H1 (cell line): Measurements from ENCODE around the gene MRPL20. TPM values are rescaled to one million over a fixed set of nuclear protein-coding genes. Genes with fewer than 3 reads are reported as not detected.

Source experiments
- CTCF ChIA-PET: fragments of 300-600 bp; sonication (Branson Sonifier 250); formaldehyde crosslinking; loops from one replicate; lab custom pipeline; 2021; ENCODE audit not compliant: partially characterized antibody; lab: Charles Lee
- POLR2A ChIA-PET: fragments of 300-600 bp; sonication (Branson Sonifier 250); formaldehyde crosslinking; loops from one replicate; lab custom pipeline; 2021; ENCODE audit warnings: inconsistent platforms; ENCODE audit not compliant: partially characterized antibody; lab: Charles Lee
- DNase-seq, 2 experiments: peaks; one replicate each; pipeline versions ENCODE4 v3.0.0 to v3.0.0-alpha.2; 2010 to 2022; ENCODE audit warnings: low spot score in 2 of 2, low read depth in 1 of 2, mixed read lengths in 1 of 2
- FAIRE-seq: peaks from 2 replicates; lab custom pipeline; 2011; peaks lifted over from hg19 to GRCh38; lab: Jason Lieb, UNC
- H2AFZ ChIP-seq: 2 replicates; pipeline ENCODE4 v1.8.1; 2012; ENCODE audit warnings: low read length, inconsistent platforms
- H2AK5ac ChIP-seq: 2 replicates; pipeline ENCODE4 v1.6.1; 2013; ENCODE audit warnings: low read depth, low read length
- H2BK120ac ChIP-seq: replicated peaks from 2 replicates; pipeline ENCODE3; 2013; ENCODE audit warnings: low read depth, low read length, inconsistent platforms
- H2BK12ac ChIP-seq: 2 replicates; pipeline ENCODE4 v1.6.1; 2013; ENCODE audit warnings: low read depth, low read length
- H2BK15ac ChIP-seq: 2 replicates; pipeline ENCODE4 v1.6.1; 2013; ENCODE audit warnings: low read length
- H2BK20ac ChIP-seq: 2 replicates; pipeline ENCODE4 v1.6.1; 2013; ENCODE audit warnings: low read length
- H2BK5ac ChIP-seq: 2 replicates; pipeline ENCODE4 v1.6.1; 2013; ENCODE audit warnings: low read depth, low read length
- H3K14ac ChIP-seq: 2 replicates; pipeline ENCODE4 v1.6.1; 2013; ENCODE audit warnings: inconsistent platforms; ENCODE audit not compliant: insufficient read length
- H3K18ac ChIP-seq: 2 replicates; pipeline ENCODE4 v1.6.1; 2013; ENCODE audit warnings: low read length; ENCODE audit errors: extremely low read depth
- H3K23ac ChIP-seq: 2 replicates; pipeline ENCODE4 v1.6.1; 2013; ENCODE audit warnings: inconsistent platforms; ENCODE audit not compliant: insufficient read length
- H3K23me2 ChIP-seq: 2 replicates; pipeline ENCODE4 v1.6.1; 2013; ENCODE audit warnings: low read depth, low read length
- H3K27ac ChIP-seq: 2 replicates; pipeline ENCODE4 v1.6.1; 2011; ENCODE audit warnings: low read depth, low read length, inconsistent platforms
- H3K27me3 ChIP-seq, 4 experiments: replicated peaks in 1 of 4; 1 replicate in 1 of 4; 2 replicates in 3 of 4; pipeline versions ENCODE4 v1.6.1 to v1.8.1; 2011 to 2013; ENCODE audit warnings: low read length in 3 of 4, mild to moderate bottlenecking in 3 of 4, inconsistent platforms in 2 of 4, mixed read lengths in 2 of 4, moderate library complexity in 1 of 4; ENCODE audit not compliant: control insufficient read depth in 3 of 4, insufficient read depth in 3 of 4; ENCODE audit errors: extremely low read depth in 1 of 4
- H3K36me3 ChIP-seq, 4 experiments: 2 replicates each; pipeline versions ENCODE4 v1.6.1 to v1.8.1; 2011 to 2013; ENCODE audit warnings: mild to moderate bottlenecking in 4 of 4, low read length in 3 of 4, moderate library complexity in 2 of 4, control low read depth in 1 of 4, inconsistent platforms in 1 of 4; ENCODE audit not compliant: insufficient read depth in 4 of 4, control insufficient read depth in 2 of 4
- H3K4ac ChIP-seq: replicated peaks from 2 replicates; pipeline ENCODE3; 2013; ENCODE audit warnings: low read length, low read depth, mixed read lengths, inconsistent platforms; ENCODE audit not compliant: insufficient read length
- H3K4me1 ChIP-seq, 4 experiments: replicated peaks in 1 of 4; 1 replicate in 1 of 4; 2 replicates in 3 of 4; pipeline versions ENCODE4 v1.6.1 to v1.8.1; 2011 to 2013; ENCODE audit warnings: low read length in 3 of 4, inconsistent platforms in 2 of 4, mixed read lengths in 1 of 4; ENCODE audit not compliant: insufficient read depth in 4 of 4, control insufficient read depth in 3 of 4
- H3K4me2 ChIP-seq, 2 experiments: 2 replicates each; pipeline versions ENCODE4 v1.6.1 to v1.8.1; 2011 to 2013; ENCODE audit warnings: low read depth in 2 of 2, low read length in 2 of 2, control low read depth in 1 of 2, inconsistent platforms in 1 of 2, mild to moderate bottlenecking in 1 of 2; ENCODE audit not compliant: insufficient read depth in 1 of 2
- H3K4me3 ChIP-seq, 4 experiments: fragments of 200-600, 300-600 bp in 1 of 4; sonication (generic), shearing (Covaris generic), sonication (Bioruptor Twin) in 1 of 4; 2 replicates each; pipeline versions ENCODE4 v1.5.1 to v1.8.1; 2011 to 2016; ENCODE audit warnings: low read length in 4 of 4, low read depth in 3 of 4, control low read depth in 2 of 4, inconsistent platforms in 2 of 4, mild to moderate bottlenecking in 2 of 4, mixed read lengths in 1 of 4, moderate library complexity in 1 of 4; ENCODE audit not compliant: insufficient read depth in 2 of 4; ENCODE audit errors: extremely low read depth in 1 of 4
- H3K56ac ChIP-seq: replicated peaks from 2 replicates; pipeline ENCODE3; 2013; ENCODE audit warnings: low read depth, mild to moderate bottlenecking, mixed read lengths, low read length, inconsistent platforms; ENCODE audit not compliant: insufficient read length
- H3K79me1 ChIP-seq: 2 replicates; pipeline ENCODE4 v1.6.1; 2013; ENCODE audit warnings: low read depth, low read length, control low read depth
- H3K79me2 ChIP-seq, 2 experiments: 2 replicates each; pipeline versions ENCODE4 v1.6.1 to v1.8.1; 2012 to 2013; ENCODE audit warnings: low read length in 2 of 2, mild to moderate bottlenecking in 2 of 2, inconsistent platforms in 1 of 2; ENCODE audit not compliant: insufficient read depth in 2 of 2, control insufficient read depth in 1 of 2
- H3K9ac ChIP-seq, 4 experiments: replicated peaks in 1 of 4; 1 replicate in 1 of 4; 2 replicates in 3 of 4; pipeline versions ENCODE4 v1.6.1 to v1.8.1; 2011 to 2013; ENCODE audit warnings: low read depth in 3 of 4, low read length in 3 of 4, control low read depth in 2 of 4, mild to moderate bottlenecking in 2 of 4, moderate library complexity in 2 of 4, inconsistent platforms in 1 of 4; ENCODE audit errors: extremely low read depth in 1 of 4
- H3K9me3 ChIP-seq, 2 experiments: 2 replicates each; pipeline versions ENCODE4 v1.6.1 to v1.8.1; 2012 to 2013; ENCODE audit warnings: mild to moderate bottlenecking in 2 of 2, moderate library complexity in 2 of 2, control low read depth in 1 of 2, inconsistent platforms in 1 of 2, low read depth in 1 of 2, low read length in 1 of 2, mixed read lengths in 1 of 2; ENCODE audit not compliant: insufficient read depth in 2 of 2
- H4K20me1 ChIP-seq, 2 experiments: replicated peaks in 1 of 2; 2 replicates each; pipeline versions ENCODE3 to v1.8.1; 2011 to 2013; ENCODE audit warnings: inconsistent platforms in 2 of 2, low read length in 2 of 2, mild to moderate bottlenecking in 1 of 2; ENCODE audit not compliant: insufficient read depth in 2 of 2, control insufficient read depth in 1 of 2
- H4K5ac ChIP-seq: 2 replicates; pipeline ENCODE4 v1.6.1; 2013; ENCODE audit warnings: low read length, low read depth, mixed read lengths, inconsistent platforms; ENCODE audit not compliant: insufficient read length
- H4K8ac ChIP-seq: 2 replicates; pipeline ENCODE4 v1.8.0; 2013; ENCODE audit warnings: mild to moderate bottlenecking, moderate library complexity, low read length, inconsistent platforms; ENCODE audit not compliant: insufficient read depth; ENCODE audit errors: extremely low read depth
- H4K91ac ChIP-seq: replicated peaks from 2 replicates; pipeline ENCODE3; 2013; ENCODE audit warnings: low read length, mixed read lengths, inconsistent platforms; ENCODE audit not compliant: insufficient read length
- RNF2 ChIP-seq: fragments of 200-900, 300-1000 bp; sonication (generic); IDR thresholded peaks from 2 replicates; pipeline ENCODE4 v1.7.1; 2016; ENCODE audit warnings: borderline replicate concordance, low read depth, mild to moderate bottlenecking, antibody characterized with exemption, low read length; ENCODE audit not compliant: poor library complexity, severe bottlenecking; ENCODE audit errors: missing control alignments
- TEAD4 ChIP-seq: IDR thresholded peaks from 2 replicates; pipeline ENCODE4 v1.6.1; 2012; ENCODE audit warnings: low read depth, low read length, inconsistent platforms, mixed read lengths
- ZNF274 ChIP-seq: IDR thresholded peaks from 2 replicates; pipeline ENCODE4 v1.7.0; 2012; ENCODE audit warnings: low read length, borderline replicate concordance; ENCODE audit errors: extremely low read depth
- WGBS, 2 experiments: shearing (Covaris generic) in 1 of 2; methylation state at CpG; one replicate each; pipeline versions ENCODE4 v1.1.6 to v1.1.7; 2013 to 2015; ENCODE audit warnings: low lambda C conversion rate in 2 of 2, mixed read lengths in 2 of 2, inconsistent platforms in 1 of 2, low coverage in 1 of 2, missing lambda C conversion rate in 1 of 2; ENCODE audit not compliant: insufficient replicate concordance in 2 of 2, insufficient coverage in 1 of 2, insufficient read length in 1 of 2; ENCODE audit errors: extremely low coverage in 1 of 2, missing lambda C conversion rate in 1 of 2; 5-methylcytosine and 5-hydroxymethylcytosine counted together
- polyA plus RNA-seq, 7 experiments: library from polyadenylated mRNA; depleted of rRNA in 3 of 7; stranded (reverse) in 5 of 7; unstranded in 2 of 7; fragments of >200 nt in 5 of 7; fragments of 200-250 nt in 2 of 7; gene quantifications; 1 replicate in 5 of 7; 2 replicates in 1 of 7; 4 replicates in 1 of 7; pipeline versions ENCODE4 v1.2.1 to v1.2.3, GENCODE V29; 2011 to 2013; ENCODE audit warnings: missing spikeins in 2 of 7, mixed read lengths in 2 of 7
- total RNA-seq: library from RNA; stranded (reverse); fragmentation: NEBNext Ultra II Directional; extraction: Animal tissue kit (Norgen Biotek cat#: 25700); gene quantifications from 2 replicates; pipeline ENCODE4 v1.2.1, GENCODE V29; 2021

Gene MRPL20
- total and polyA plus RNA-seq, 2 of the 8 experiments (the other 6 are each of a cell fraction or from before 2014, with no cell fraction given): 126 to 151 TPM

DNA sequence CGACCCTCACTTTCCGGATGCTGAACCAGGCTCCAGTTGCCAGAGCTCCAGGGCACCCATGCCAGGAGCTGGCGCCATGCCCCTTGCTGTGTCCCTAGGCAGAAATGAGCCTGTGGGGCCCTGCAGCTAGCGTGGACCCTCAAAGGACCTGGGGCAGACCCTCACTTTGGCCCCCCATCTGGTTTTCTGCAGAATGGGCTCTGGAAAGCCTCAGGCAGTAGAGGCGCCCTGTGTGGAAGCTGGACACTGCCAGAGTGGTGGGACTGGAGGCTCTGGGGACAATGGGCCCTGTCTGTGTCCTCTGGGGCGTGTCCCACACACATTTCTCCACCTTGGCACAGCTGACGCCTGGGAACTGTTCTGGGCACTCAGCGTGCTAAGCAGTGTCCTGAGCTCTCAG is 25.8 kb downstream of the MRPL20 start:
- H3K4ac ChIP-seq: no peak overlapping the region
- TF ChIP-seq RNF2 (no peak), TEAD4 (no peak), ZNF274 (no peak)
- TF ChIP-seq, all 59 proteins: peak for 0
- Histone ChIP-seq H3K18ac (no peak overlapping the region), H2BK120ac (no peak overlapping the region), H3K36me3 (peaks cover 4 to 11% (median 6%) of the 10 kb centered on the region in 4 experiments; a peak in 7 of 8 replicates), H3K56ac (no peak overlapping the region), H3K4me1 (no peaks in the 10 kb centered on the region; a peak in 2 of 7 replicates), H2BK15ac (no peak overlapping the region), H3K23me2 (peaks cover 2% of the 10 kb centered on the region; the same call in 1 of the 2 replicates), H2AFZ (no peak overlapping the region), H4K91ac (no peak overlapping the region), H3K27me3 (no peaks in the 10 kb centered on the region), H2BK5ac (no peak overlapping the region), H2BK12ac (no peak overlapping the region), H3K79me1 (peaks cover 4% of the 10 kb centered on the region; the same call in 1 of the 2 replicates), H3K79me2 (no peaks in the 10 kb centered on the region), H4K5ac (no peak overlapping the region), H3K4me3 (no peak overlapping the region), H4K8ac (no peak overlapping the region), H3K23ac (no peak overlapping the region), H3K14ac (no peak overlapping the region), H3K9me3 (no peaks in the 10 kb centered on the region), H3K27ac (no peak overlapping the region), H2BK20ac (no peak overlapping the region), H3K4me2 (no peak overlapping the region), H2AK5ac (no peak overlapping the region), H4K20me1 (peaks cover 0 to 8% of the 10 kb centered on the region in 2 experiments), H3K9ac (no peak overlapping the region)
- DNase-seq (no peak), FAIRE-seq (no peak)
- CTCF ChIA-PET: interaction anchor here (1.0 to 1.3 kb wide), 2 partner anchors 9 kb away, joined by 3 read pairs; no protein-coding TSS in a partner anchor
- WGBS, 2 experiments: 78% methylated on average over 8 of the region's 8 CpGs; no CpG with 5 or more reads in 1 of the 2 experiments
- POLR2A ChIA-PET: interaction anchor here (1.0 to 33.4 kb wide), 3 partner anchors 9 to 91 kb away, joined by 3 to 719 read pairs (median 4); partner anchors contain the start of genes CCNL2 and MRPL20
